Upper lobe of left lung (tissue), 6 donors: ENCODE data around the gene WASHC4. TPM values are rescaled to one million over a fixed set of nuclear protein-coding genes. Genes with fewer than 3 reads are reported as not detected.
"Not testable (repeated sequence)": the region's sequence is repeated elsewhere in the genome, so short reads cannot be mapped to it uniquely, and the experiment has no call there.

Experiments
- ATAC-seq, 2 donors: fragments of 200-7000 bp; cut with Tn5 transposase; one replicate each; pipeline ENCODE4 v1.9.1; 2022; ENCODE audit warnings: mild to moderate bottlenecking in 2 of 2, moderate library complexity in 2 of 2; ENCODE audit not compliant: low FRiP score in 2 of 2
- DNase-seq, 2 donors: peaks; one replicate each; pipeline ENCODE4 v3.0.0-alpha.2; 2019 to 2020
- H3K27ac ChIP-seq, 4 donors: fragments of 200-600 bp; sonication (generic); one replicate each; pipeline ENCODE4 v1.5.1; 2016 to 2019
- H3K27me3 ChIP-seq, 4 donors: fragments of 200-600 bp; sonication (generic); one replicate each; pipeline ENCODE4 v1.5.1; 2017 to 2019
- H3K36me3 ChIP-seq, 4 donors: fragments of 200-600 bp; sonication (generic); one replicate each; pipeline ENCODE4 v1.5.1; 2016 to 2019
- H3K4me1 ChIP-seq, 4 donors: fragments of 200-600 bp; sonication (generic); one replicate each; pipeline ENCODE4 v1.5.1; 2018 to 2019
- H3K4me3 ChIP-seq, 4 donors: fragments of 200-600 bp; sonication (generic); one replicate each; pipeline ENCODE4 v1.5.1; 2017 to 2019; ENCODE audit warnings: mild to moderate bottlenecking in 2 of 4, moderate library complexity in 1 of 4
- H3K9me3 ChIP-seq, 4 donors: fragments of 200-600 bp; sonication (generic); one replicate each; pipeline ENCODE4 v1.5.1; 2018 to 2019
- CTCF ChIP-seq, 6 experiments: fragments of 450-650 bp in 4 of 6; fragments of 200-600 bp in 2 of 6; sonication (generic) in 2 of 6; IDR thresholded peaks; one replicate each; pipeline ENCODE4 v1.5.1; 2016 to 2019; ENCODE audit warnings: antibody characterized with exemption in 6 of 6
- EP300 ChIP-seq, 4 donors: sonication (generic); formaldehyde crosslinking; IDR thresholded peaks; one replicate each; pipeline ENCODE4 v1.5.1; 2017; ENCODE audit warnings: antibody characterized with exemption in 4 of 4, control low read depth in 2 of 4
- POLR2A ChIP-seq, 4 donors: fragments of 450-650 bp; IDR thresholded peaks; one replicate each; pipeline ENCODE4 v1.5.1; 2016 to 2017; ENCODE audit warnings: antibody characterized with exemption in 4 of 4, mild to moderate bottlenecking in 2 of 4
- POLR2AphosphoS5 ChIP-seq, 2 donors: sonication (generic); formaldehyde crosslinking; IDR thresholded peaks; one replicate each; pipeline ENCODE4 v1.5.1; 2017; ENCODE audit warnings: antibody characterized with exemption in 2 of 2
- WGBS, 2 donors: methylation state at CpG; one replicate each; pipeline ENCODE4 v1.1.5; 2017 to 2018; 5-methylcytosine and 5-hydroxymethylcytosine counted together
- total RNA-seq, 6 donors: library from RNA; depleted of rRNA in 4 of 6; stranded (reverse); fragments of >200 nt in 4 of 6; gene quantifications; one replicate each; pipeline versions ENCODE4 v1.1.0 to v1.2.1, GENCODE V29; 2016 to 2021
- donor health status: DM: no; HTN: no; CAD: no; lungs with moderate emphysema.
- donor health status: DM: no; HTN: yes; CAD: no; lungs with severe emphysema.

WASHC4 gene
- total RNA-seq, 6 donors from 2014 or later, result 32.5 to 114 (median 69.6) TPM

- ATAC-seq (no peak), DNase-seq (no peak)
- Histone ChIP-seq H3K9me3 (peaks cover 0 to 9% (median 7%) of the 10 kb centered on the region in 4 donors), H3K36me3 (no peaks in the 10 kb centered on the region), H3K4me1 (no peaks in the 10 kb centered on the region), H3K27ac (no peak overlapping the region), H3K4me3 (no peak overlapping the region), H3K27me3 (no peaks in the 10 kb centered on the region)
- WGBS, 2 donors, result 79 to 87% methylated on average over 6 of the region's 6 CpGs
- TF ChIP-seq CTCF (IDR thresholded peaks at IDR 0.05) (no peak), POLR2AphosphoS5 (IDR thresholded peaks at IDR 0.05) (no peak), EP300 (IDR thresholded peaks at IDR 0.05) (no peak), POLR2A (IDR thresholded peaks at IDR 0.05) (no peak)
Observed at GRCh38 chr12:105090361-105090760, 17.2 kb upstream of the WASHC4 start.

DNA sequence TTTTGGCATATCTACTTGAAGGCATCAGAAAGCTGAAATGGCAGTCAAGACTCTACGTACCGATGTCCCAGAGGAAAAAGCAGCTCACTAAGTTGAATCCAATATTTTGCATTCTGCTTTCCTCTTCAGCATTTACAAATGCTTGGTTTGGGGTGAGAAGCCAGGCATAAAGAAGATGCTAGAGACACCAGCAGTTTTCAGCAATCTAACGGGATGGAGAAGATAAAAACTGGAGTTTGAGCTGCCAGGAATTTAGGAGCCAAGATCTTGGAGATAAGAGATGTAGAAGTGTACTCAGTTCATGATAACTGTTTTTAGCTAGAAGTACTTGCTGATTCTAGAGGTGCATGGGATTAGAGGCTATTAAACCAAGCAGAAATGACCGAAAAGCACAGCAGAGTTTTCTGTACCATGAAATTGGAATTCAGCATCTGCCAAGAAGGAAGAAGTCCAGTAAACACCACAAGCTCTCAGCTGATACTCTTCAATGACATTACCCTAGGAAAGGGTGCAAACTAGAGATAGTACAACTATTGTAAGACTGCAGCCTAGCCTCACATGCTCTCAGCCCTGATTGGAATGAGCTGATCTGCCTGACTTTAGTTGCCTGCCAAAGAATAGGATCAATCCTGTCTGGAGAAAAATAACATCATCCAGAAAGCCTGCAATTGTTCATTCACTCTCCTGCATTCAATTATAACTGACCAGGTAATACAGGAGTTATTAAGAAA is 15.9 kb upstream of the WASHC4 start:
- Histone ChIP-seq H3K27me3 (no peaks in the 10 kb centered on the region), H3K27ac (no peak overlapping the region), H3K4me1 (no peaks in the 10 kb centered on the region), H3K4me3 (no peak overlapping the region), H3K9me3 (peaks cover 0 to 15% (median 11%) of the 10 kb centered on the region in 4 donors), H3K36me3 (no peaks in the 10 kb centered on the region)
- TF ChIP-seq POLR2A (IDR thresholded peaks at IDR 0.05), result no peak
- no peak for TF ChIP-seq CTCF (IDR thresholded peaks at IDR 0.05)
- no peak for TF ChIP-seq EP300 (IDR thresholded peaks at IDR 0.05)
- no peak for TF ChIP-seq POLR2AphosphoS5 (IDR thresholded peaks at IDR 0.05)
- no peak for ATAC-seq
- DNase-seq, result no peak
- 45 to 63% methylated on average over 4 of the region's 4 CpGs for WGBS, 2 donors

DNA sequence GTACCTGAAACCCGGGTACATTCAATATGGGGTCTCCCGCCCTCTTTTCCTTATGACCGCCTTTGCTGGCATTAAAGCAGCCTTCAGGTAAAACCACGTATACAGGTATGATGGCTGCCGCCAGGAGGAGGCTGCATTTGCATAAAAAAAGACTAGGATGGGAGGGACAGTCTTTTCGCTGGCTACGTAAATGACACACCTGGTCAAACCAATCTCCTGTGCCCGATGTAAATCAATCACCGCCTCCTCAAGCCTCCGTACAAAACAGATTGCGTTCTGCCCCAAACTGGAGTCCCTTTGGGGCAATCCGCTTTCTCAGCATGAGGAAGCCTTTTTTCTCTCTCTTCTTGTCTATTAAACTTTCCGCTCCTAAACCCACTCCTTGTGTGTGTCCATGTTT is 15.2 kb upstream of the WASHC4 start:
- TF ChIP-seq EP300 (IDR thresholded peaks at IDR 0.05) (no peak), POLR2AphosphoS5 (IDR thresholded peaks at IDR 0.05) (no peak), CTCF (IDR thresholded peaks at IDR 0.05) (no peak)
- Histone ChIP-seq H3K4me3 (no peak overlapping the region), H3K4me1 (no peaks in the 10 kb centered on the region), H3K27ac (no peak overlapping the region), H3K27me3 (no peaks in the 10 kb centered on the region), H3K36me3 (no peaks in the 10 kb centered on the region), H3K9me3 (peaks cover 0 to 15% (median 11%) of the 10 kb centered on the region in 4 donors)
- DNase-seq (no peak), ATAC-seq (no peak)
- WGBS, 2 donors, result 57 to 64% methylated on average over 13 of the region's 13 CpGs

DNA sequence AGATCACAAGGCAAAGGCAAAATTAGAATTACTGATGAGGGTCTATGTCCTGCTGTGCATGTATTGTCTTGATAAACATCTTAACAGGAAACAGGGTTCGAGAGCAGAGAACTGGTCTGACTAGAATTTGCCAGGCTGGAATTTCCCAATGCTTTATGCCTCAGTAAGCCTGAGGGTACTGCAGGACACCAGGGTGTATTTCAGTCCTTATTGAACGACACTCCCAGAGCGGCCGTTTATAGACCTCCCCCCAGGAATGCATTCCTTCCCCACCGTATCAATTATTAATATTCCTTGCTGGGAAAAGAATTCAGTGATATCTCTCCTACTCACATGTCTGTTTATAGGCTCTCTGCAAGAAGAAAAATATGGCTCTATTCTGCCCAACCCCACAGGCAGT is 12.2 kb upstream of the WASHC4 start:
- WGBS, 2 donors, result 87 to 92% methylated on average over 5 of the region's 5 CpGs
- not testable (repeated sequence) for H3K27ac ChIP-seq, ATAC-seq, H3K4me3 ChIP-seq, H3K4me1 ChIP-seq, H3K36me3 ChIP-seq, H3K27me3 ChIP-seq, DNase-seq
- peaks cover 0 to 15% (median 11%) of the 10 kb centered on the region in 4 donors for H3K9me3 ChIP-seq

DNA sequence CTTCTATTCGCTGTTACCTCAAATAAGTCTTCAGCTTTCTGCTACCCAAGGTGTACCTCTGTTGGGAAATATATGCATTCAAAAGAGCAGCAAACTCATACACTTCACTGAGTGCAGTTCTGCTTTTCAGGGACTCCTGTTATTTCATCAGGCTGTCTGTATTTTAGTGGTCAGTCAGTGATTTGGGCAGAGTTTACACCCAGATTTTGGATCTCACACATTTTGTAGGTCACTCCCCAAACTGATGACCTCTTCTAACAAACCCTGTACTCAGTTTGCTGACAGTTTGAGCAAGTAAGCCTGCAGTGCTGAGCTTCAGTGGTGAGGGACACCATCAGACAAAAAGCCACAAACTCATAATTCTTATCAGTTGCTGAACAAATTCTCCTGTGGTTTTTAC is 8.2 kb upstream of the WASHC4 start:
- no peak for TF ChIP-seq POLR2A (IDR thresholded peaks at IDR 0.05)
- ATAC-seq (no peak), DNase-seq (no peak)
- H3K9me3 ChIP-seq, result peaks cover 0 to 15% (median 11%) of the 10 kb centered on the region in 4 donors
- no peak overlapping the region for H3K27ac ChIP-seq
- no peak overlapping the region for H3K4me3 ChIP-seq
- H3K36me3 ChIP-seq, result no peaks in the 10 kb centered on the region
- WGBS, 2 donors, result 95 to 100% methylated on average over 1 of the region's 1 CpG
- H3K27me3 ChIP-seq, result no peaks in the 10 kb centered on the region
- H3K4me1 ChIP-seq, result no peaks in the 10 kb centered on the region
